Peyer's patch (tissue), 4 donors: Measurements from ENCODE around the gene PVR. TPM values are rescaled to one million over a fixed set of nuclear protein-coding genes. Genes with fewer than 3 reads are reported as not detected.

Experiments
- DNase-seq, 3 donors: peaks; one replicate each; pipeline ENCODE4 v3.0.0-alpha.2; 2017 to 2019
- H3K27ac ChIP-seq, 4 donors: fragments of 200-600 bp; sonication (generic); one replicate each; pipeline ENCODE4 v1.5.1; 2016 to 2019
- H3K27me3 ChIP-seq, 2 donors: fragments of 200-600 bp; sonication (generic); one replicate each; pipeline ENCODE4 v1.5.1; 2019
- H3K36me3 ChIP-seq, 3 donors: fragments of 200-600 bp; sonication (generic); one replicate each; pipeline ENCODE4 v1.5.1; 2016 to 2019
- H3K4me1 ChIP-seq, 4 donors: fragments of 200-600 bp; sonication (generic); one replicate each; pipeline ENCODE4 v1.5.1; 2016 to 2019
- H3K4me3 ChIP-seq, 4 donors: fragments of 200-600 bp; sonication (generic); 1 replicate in 3 of 4; 2 replicates in 1 of 4; pipeline ENCODE4 v1.5.1; 2016 to 2019; ENCODE audit warnings: mild to moderate bottlenecking in 1 of 4
- H3K9me3 ChIP-seq, 4 donors: fragments of 200-600 bp; sonication (generic); one replicate each; pipeline ENCODE4 v1.5.1; 2016 to 2019; ENCODE audit warnings: mild to moderate bottlenecking in 1 of 4
- CTCF ChIP-seq, 6 experiments: fragments of 450-650 bp in 4 of 6; fragments of 200-600 bp in 2 of 6; sonication (generic) in 1 of 6; IDR thresholded peaks; one replicate each; pipeline ENCODE4 v1.5.1; 2017 to 2019; ENCODE audit warnings: antibody characterized with exemption in 6 of 6, mild to moderate bottlenecking in 3 of 6, moderate library complexity in 1 of 6
- POLR2A ChIP-seq, 2 donors: fragments of 450-650 bp; IDR thresholded peaks; one replicate each; pipeline ENCODE4 v1.5.1; 2017; ENCODE audit warnings: antibody characterized with exemption in 2 of 2, mild to moderate bottlenecking in 2 of 2, moderate library complexity in 2 of 2
- total RNA-seq, 4 donors: library from RNA; depleted of rRNA; stranded (reverse); fragments of >200 nt; gene quantifications; one replicate each; pipeline ENCODE4 v1.1.0, GENCODE V29; 2016

PVR gene
- total RNA-seq, 4 donors from 2014 or later = 21.7 to 49.3 (median 40.0) TPM

GRCh38 chr19:44600466-44600865 is 43.2 kb upstream of the PVR start:
- DNase-seq = no peak
- no peaks in the 10 kb centered on the region for H3K9me3 ChIP-seq
- H3K27me3 ChIP-seq = no peaks in the 10 kb centered on the region
- H3K4me1 ChIP-seq = peaks cover 0 to 26% (median 4%) of the 10 kb centered on the region in 4 donors
- no peak overlapping the region for H3K27ac ChIP-seq
- H3K36me3 ChIP-seq = no peaks in the 10 kb centered on the region
- no peak overlapping the region for H3K4me3 ChIP-seq
- TF ChIP-seq POLR2A (IDR thresholded peaks at IDR 0.05) (no peak), CTCF (IDR thresholded peaks at IDR 0.05) (no peak)

GRCh38 chr19:44602081-44602480 is 41.6 kb upstream of the PVR start:
- H3K27ac ChIP-seq = peak overlapping the region in 1 of 4 donors; percentile 63
- H3K4me1 ChIP-seq = peaks cover 0 to 26% (median 2%) of the 10 kb centered on the region in 4 donors
- no peaks in the 10 kb centered on the region for H3K36me3 ChIP-seq
- peak in 1 of 2 donors; percentile 13 for TF ChIP-seq POLR2A (IDR thresholded peaks at IDR 0.05)
- TF ChIP-seq CTCF (IDR thresholded peaks at IDR 0.05) = no peak
- no peaks in the 10 kb centered on the region for H3K27me3 ChIP-seq
- no peaks in the 10 kb centered on the region for H3K9me3 ChIP-seq
- DNase-seq = peak in 2 of 3 donors; percentile 75 to 83
- H3K4me3 ChIP-seq = no peak overlapping the region

GRCh38 chr19:44603201-44603945 is 40.3 kb upstream of the PVR start:
- H3K4me1 ChIP-seq = peaks cover 0 to 26% (median 3%) of the 10 kb centered on the region in 4 donors
- no peaks in the 10 kb centered on the region for H3K27me3 ChIP-seq
- no peaks in the 10 kb centered on the region for H3K36me3 ChIP-seq
- H3K27ac ChIP-seq = no peak overlapping the region
- H3K4me3 ChIP-seq = no peak overlapping the region
- H3K9me3 ChIP-seq = no peaks in the 10 kb centered on the region
- no peak for DNase-seq
- TF ChIP-seq POLR2A (IDR thresholded peaks at IDR 0.05) (no peak), CTCF (IDR thresholded peaks at IDR 0.05) (no peak)

GRCh38 chr19:44604241-44604640 is 39.5 kb upstream of the PVR start:
- no peaks in the 10 kb centered on the region for H3K27me3 ChIP-seq
- DNase-seq = no peak
- H3K27ac ChIP-seq = no peak overlapping the region
- no peaks in the 10 kb centered on the region for H3K9me3 ChIP-seq
- H3K36me3 ChIP-seq = no peaks in the 10 kb centered on the region
- TF ChIP-seq POLR2A (IDR thresholded peaks at IDR 0.05) = no peak
- TF ChIP-seq CTCF (IDR thresholded peaks at IDR 0.05) = no peak
- no peak overlapping the region for H3K4me3 ChIP-seq
- peaks cover 0 to 24% (median 4%) of the 10 kb centered on the region in 4 donors for H3K4me1 ChIP-seq

GRCh38 chr19:44605547-44605946 is 38.2 kb upstream of the PVR start:
- no peak for TF ChIP-seq CTCF (IDR thresholded peaks at IDR 0.05)
- no peak overlapping the region for H3K27ac ChIP-seq
- no peaks in the 10 kb centered on the region for H3K9me3 ChIP-seq
- peaks cover 0 to 19% (median 4%) of the 10 kb centered on the region in 4 donors for H3K4me1 ChIP-seq
- no peak overlapping the region for H3K4me3 ChIP-seq
- DNase-seq = no peak
- H3K36me3 ChIP-seq = no peaks in the 10 kb centered on the region
- H3K27me3 ChIP-seq = no peaks in the 10 kb centered on the region
